GM18861 (cell line): ENCODE data around the gene ZNF813.
"Not testable (repeated sequence)": the region's sequence is repeated elsewhere in the genome, so short reads cannot be mapped to it uniquely, and the experiment has no call there.

ENCODE experiments used
- ATAC-seq: cut with Tn5 transposase; IDR thresholded peaks from one replicate; pipeline ENCODE4 v1.9.1; 2021; ENCODE audit not compliant: unreplicated experiment

The ZNF813 gene

DNA sequence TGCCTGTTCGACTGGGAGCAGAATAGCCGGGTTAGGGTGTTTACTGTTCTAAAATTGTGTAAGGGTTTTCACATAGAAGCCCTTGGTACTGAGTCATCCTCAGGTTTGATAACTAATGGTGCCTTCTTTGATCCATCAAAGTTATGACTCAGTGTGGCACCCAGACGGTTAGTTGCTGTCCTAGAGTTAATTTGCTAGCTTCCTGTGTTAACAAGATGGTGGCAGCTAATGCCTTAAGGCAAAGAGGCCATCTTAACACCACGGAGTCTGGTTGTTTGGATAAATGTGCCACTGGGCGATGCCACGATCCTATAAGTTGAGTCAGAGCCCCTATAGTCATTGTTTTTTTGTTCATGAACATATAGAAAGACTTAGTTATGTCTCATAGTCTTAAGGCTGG lies 7.9 kb downstream of the ZNF813 start:
- ATAC-seq = not testable (repeated sequence)

DNA sequence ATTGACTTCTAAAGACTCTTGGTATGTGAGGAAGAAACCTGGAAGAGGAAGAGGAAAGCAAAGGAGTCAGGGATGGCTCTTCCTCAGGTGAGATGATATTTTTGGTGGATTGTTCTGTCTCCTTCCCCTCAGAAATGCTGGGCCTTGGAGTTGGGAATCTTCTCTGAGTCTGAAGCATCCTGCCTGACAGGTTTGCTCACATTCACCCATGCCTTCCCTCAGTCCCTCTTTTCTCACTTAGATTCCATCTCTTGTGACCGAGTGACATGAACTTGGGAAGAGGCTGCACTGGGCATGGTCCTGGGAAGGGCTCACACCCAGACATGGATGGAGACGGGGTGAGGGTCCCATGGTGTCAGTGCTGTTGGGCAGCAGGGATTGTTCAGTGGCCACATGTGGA lies 16.2 kb downstream of the ZNF813 start:
- not testable (repeated sequence) for ATAC-seq

DNA sequence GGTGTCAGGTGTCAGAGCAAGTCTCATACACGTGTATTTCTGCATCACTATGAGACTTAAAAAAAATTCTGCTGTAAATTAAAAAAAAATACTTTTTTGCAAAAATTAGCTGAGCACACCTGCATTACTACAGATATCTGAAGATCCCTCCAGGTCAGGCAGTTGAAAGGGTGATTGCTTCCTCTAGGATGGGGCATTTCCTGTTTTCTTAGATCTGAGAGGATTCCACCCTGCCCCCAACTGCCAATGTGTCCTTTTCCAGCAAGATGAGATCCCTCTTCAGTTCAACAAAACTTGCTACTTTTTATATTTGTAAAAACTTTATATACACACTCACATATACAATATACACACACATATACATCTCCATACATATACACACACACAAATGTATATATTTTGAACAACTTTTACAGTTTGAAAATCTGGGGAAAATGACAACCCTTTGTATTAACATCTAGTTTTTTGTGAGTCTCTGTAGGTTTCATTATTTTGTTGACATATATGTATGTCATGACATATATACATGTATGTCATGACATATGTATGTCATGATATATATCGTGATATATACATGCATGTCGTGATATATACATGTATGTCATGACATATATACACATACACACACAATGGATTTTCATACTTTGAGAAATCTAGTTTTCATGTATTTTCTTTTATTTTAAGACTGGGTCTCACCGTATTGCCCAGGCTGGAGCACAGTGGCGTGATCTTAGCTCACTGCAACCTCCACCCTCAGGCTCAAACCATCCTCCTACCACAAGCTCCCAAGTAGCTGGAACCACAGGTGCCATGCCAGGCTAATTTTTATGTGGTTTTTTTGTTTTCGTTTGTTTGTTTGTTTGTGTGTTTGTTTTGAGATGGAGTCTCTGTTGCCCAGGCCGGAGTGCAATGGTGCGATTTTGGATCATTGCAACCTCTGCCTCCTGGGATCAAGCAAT lies 17.8 kb downstream of the ZNF813 start:
- ATAC-seq = no peak

DNA sequence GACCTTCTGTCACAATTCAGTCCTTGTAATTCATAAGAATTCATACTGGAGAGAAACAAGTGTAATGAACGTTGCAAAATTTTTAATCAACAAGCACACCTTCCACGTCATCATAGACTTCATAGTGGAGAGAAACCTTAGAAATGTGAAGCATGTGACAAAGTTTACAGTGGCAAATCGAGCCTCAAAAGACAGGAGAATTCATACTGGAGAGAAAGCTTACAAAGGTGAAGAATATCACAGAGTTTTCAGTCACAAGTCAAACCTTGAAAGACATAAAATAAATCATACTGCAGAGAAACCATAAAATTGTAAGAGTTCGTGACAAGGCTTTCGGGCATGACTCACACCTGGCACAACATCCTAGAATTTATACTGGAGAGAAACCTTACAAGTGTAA lies 24.6 kb downstream of the ZNF813 start:
- no peak for ATAC-seq

DNA sequence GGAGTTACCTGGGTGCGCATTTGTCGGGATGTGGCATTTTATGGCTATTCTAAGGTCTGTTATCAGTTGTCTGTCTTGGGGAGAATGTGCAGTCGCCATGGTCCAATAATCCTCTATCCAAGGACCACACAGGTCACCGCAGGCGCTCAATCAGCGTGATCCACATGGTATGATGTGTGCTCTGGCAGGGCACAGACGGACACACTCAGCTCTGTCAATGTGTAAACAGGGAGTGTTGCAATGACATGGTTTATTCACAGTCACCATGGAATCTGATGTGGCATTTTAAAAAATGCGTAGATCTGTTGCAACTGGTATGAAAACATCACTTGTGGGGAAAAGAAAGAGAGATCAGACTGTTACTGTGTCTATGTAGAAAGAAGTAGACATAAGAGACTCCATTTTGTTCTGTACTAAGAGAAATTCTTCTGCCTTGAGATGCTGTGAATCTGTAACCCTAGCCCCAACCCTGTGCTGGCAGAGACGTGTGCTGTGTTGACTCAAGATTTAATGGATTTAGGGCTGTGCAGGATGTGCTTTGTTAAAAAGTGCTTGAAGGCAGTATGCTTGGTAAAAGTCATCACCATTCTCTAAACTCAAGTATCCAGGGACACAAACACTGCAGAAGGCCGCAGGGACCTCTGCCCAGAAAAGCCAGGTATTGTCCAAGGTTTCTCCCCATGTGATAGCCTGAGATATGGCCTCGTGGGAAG lies 29.9 kb downstream of the ZNF813 start:
- not testable (repeated sequence) for ATAC-seq

DNA sequence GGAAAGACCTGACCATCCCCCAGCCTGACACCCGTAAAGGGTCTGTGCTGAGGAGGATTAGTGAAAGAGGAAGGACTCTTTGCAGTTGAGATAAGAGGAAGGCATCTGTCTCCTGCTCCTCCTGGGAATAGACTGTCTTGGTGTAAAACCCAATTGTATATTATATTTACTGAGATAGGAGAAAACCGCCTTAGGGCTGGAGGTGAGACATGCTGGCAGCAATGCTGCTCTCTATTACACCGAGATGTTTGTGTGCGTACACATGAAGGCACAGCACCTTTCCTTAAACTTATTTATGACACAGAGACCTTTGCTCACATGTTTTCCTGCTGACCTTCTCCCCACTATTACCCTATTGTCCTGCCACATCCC lies 30.5 kb downstream of the ZNF813 start:
- not testable (repeated sequence) for ATAC-seq

DNA sequence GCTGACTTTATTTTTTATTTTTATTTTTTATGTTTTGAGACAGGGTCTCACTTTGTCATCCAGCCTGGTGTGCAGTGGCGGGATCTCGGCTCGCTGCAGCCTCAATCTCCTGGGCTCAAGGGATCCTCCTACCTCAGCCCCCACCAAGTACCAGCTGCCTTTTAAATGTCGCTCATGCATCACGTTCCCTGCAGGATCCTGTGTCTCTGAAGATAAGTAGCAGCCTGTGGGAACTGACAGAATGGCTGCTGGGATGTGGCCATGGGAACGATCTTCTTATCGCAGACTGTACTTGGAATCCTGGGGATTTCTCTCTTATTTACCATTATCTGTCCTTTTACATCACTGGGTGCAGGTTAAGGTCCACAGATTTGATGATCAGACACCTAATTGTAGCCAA lies 35.6 kb downstream of the ZNF813 start:
- ATAC-seq = not testable (repeated sequence)

DNA sequence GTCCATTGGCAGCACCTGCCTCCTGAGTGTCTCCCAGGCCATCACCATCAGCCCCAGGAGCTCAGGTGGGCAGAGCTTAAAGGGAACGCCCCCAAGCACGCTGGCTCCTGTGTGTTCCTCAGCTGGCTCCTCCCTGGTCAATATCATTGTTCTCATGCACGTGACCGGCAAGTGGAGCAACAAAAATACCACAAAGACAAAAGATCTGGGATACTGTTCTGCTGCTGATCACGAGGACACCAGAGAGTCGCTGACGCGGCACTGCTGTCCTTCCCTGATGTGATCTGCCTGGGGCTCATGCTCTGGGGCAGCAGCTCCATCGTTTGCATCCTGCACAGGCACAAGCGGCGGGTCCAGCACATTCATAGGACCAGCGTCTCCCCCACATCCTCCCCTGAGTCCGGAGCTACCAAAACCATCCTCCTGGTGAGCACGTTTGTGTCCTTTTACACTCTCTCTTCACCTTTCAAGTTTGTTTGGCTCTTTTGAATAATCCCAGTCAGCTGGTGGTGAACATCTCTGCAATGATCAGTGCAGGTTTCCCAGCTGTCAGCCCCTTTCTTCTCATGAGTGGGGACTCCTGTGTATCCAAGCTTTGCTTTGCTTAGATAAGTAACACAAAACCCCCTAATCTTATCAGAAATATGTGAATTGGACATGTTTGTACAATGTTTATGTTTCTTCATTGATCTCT lies 36.3 kb downstream of the ZNF813 start:
- ATAC-seq = not testable (repeated sequence)

DNA sequence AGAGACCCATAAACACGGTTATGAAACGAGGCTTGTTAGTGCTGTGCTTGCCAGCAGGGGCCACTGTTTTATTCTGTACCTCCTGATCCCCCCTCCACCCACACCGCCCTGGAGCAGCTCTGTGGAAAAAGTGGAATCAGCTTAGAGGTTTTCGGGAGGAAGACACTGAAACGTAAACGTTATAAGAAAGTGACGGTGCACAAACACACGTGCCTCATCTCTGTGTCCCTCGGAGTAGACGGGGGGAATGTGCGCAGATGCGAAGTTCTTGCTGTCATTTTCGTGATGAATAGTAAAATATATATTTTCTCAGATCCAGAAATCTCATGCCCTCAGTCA lies 36.8 kb downstream of the ZNF813 start:
- not testable (repeated sequence) for ATAC-seq

DNA sequence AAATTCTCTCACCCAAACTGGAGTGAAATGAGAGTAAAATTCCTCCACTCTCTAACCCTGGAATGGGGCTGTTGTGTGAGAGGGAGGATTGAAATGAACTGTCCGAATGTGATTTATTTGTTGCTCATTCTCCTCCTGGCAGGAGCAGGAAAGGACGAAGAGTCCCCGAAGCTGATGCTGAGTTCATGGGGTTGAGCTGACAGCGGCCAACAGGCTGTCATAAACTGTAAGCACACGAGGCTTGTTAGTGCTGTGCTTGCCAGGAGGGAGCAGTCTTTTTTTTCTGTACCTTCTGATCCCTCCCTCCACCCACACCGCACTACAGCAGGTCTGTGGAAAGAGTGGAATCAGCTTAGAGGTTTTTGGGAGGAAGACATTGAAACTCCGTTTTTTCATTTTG lies 37.4 kb downstream of the ZNF813 start:
- no peak for ATAC-seq

DNA sequence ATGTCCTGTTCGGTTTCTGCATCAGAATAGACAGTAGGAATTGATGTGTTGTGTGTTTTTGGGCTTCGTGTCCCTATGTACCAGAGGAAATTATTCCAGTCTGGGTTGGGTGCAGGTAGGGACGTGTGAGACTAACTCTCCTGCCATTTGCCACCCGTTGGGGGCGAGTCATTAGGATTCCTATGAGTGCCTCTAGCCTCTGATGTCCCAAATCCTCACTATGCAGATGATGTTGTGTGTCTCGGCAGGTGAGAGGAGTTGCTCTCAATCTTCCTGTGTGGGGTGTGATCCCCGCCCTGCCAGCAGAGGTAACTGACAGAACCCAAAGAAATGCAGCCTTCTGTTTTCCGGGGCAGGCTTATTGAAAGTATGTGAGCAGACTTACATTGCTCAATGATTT lies 39.2 kb downstream of the ZNF813 start:
- no peak for ATAC-seq

DNA sequence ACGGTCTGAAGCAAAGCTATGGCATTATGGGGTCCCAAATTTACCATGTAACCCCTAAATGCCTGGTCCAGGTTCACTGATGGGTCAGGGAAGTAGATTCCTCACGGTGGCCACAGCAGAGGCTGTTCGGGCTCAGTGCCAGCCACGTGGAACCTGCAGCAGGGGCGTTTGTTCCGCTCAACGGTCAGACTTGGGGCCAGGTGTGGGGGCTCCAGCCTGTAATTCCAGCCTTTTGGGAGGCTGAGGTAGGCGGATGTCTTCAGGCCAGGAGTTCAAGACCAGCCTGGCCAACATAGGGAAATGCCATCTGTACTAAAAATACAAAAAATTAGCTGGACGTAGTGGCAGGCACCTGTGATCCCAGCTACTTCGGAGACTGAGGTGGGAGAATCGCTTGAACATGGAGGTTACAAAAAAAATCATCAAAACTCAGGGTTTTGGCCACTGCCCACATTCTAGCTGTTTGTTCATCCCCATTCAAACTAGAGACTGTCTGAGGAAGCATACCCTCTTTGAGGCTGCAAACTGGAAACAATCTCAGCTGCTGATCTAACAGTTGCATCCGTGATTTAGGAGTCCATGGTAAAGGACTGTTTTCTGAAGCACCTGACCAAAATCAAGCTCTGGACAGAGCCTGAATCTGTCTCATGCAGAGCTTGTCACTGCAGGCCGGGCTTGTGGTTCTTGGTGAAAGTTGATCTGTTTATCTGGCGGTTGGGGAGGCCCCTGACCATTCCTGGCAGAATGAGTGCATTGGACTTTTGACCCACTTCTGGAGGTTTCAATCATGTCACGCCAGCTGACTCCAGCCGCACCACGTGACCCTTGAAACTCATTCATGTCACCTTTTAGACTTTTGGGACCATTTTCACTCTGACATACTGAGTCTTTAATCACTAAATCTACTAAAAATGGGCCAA lies 40.2 kb downstream of the ZNF813 start:
- ATAC-seq = no peak

DNA sequence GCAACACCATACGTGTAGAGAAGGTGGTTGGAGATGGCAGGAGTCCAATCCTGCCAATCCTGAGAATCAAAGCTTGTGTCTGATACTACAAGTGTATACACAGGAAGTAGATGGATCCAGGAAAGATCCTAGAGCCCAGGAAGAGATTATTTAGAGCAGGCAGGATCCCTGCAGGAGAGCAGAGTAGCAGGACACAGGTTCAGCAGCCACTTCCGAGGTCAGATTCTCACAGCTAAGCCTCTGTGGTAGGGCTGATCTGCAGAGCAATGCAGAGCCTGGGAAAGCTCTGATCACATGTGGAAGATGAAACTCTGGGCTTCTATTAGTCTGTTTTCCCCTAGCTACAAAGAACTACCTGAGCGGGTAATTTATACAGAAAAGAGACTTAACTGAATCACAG lies 41.9 kb downstream of the ZNF813 start:
- no peak for ATAC-seq

DNA sequence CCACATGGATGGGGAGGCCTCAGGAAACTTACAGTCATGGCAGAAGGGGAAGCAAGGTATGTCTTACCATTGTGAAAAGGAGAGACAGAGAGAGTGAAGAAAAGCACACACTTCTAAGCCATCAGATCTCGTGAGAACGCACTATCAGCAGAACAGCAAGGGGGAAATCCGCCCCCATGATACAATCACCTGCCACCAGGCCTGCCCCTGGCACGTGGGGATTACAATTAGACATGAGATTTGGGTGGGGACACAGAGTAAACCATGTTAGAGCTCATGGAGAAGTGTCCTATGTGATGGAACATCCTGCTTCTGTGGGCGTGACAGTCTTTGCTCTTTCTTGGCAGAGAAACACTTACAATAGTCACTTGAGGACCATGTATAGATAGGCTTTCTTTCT lies 42.3 kb downstream of the ZNF813 start:
- ATAC-seq = no peak

DNA sequence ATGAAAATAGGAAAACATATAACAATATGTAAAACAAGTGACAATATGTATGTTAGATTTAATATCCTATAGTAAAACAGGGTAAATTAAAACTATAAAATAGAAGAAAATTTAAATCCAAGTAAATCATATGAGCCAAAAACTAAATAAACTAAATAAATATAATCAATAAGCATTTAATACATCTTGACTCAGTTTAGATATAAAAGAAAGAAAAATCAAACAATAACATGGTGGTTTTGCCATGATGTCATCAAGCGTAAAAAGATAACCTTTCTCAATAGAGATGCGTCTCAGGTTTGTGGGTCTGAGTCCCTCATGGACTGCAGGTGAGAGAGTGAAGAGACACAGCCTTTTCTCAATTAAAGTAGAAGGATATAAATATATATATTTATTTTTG lies 43.8 kb downstream of the ZNF813 start:
- no peak for ATAC-seq

DNA sequence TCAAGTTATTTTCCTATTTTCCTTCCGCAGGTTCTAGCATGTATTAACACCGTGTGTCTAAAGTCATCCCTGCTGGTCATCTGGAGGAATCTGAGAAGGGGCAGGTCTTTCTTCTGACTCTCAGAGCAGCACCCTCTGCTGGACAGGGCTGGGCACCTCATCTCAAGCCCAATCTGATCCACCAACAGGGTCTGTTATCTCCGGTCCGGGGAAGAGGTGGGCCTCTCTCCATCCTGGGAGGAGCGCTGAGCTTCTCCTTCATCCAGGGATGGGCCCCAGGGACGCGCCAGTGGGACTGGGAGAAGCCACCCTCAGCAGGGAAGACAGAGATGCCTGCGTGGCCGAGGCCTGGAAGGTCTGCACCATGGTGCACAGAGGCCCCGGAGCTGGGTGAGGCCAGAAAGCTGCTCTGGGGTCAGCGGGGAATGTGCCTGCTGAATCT lies 44.4 kb downstream of the ZNF813 start:
- no peak for ATAC-seq

DNA sequence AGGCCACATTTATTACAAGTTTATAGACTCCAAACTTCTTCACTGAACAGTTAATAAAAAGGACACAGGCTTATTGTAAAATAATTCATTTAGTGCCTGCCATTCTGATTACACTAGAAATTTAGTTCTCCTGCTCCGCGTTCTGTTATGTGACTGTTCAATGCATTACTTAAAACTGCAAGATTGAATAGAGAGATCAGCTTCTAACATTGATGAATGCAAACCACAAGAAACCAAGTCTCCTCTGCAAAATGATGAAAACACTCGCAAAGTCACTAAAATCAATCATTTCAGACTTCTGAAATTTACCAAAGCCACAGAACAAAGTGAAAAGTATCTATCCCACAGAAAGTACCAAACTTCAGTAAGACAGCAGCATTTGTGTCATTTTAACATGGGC lies 47.5 kb downstream of the ZNF813 start:
- not testable (repeated sequence) for ATAC-seq

DNA sequence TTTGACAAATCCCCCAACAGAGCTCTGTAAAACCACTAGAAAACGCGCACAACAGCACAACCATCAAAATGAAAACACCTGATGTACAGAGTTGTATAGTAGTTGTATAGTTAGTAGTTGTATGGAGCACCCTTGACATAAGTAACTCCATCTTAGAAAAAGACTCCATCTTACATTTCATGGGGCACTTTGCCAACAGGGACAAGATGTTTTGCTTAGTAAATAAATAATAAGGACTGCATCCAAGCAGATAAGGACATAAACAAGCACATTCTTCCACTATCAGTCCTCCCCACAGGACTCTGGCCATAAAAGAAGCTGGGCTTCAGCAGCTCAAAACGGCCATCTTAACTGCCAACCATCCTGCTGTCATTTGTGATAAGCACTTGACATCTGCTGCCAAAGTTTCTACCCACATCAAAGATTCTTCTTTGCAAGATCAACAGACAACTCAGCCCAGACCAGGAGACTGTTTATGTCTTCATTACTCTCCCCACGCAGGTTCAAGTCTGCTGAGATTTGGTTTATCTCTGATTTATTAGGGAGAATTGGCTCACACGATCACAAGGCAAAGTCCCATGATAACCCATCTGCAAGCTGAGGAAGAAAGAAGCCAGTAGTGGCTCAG lies 49.7 kb downstream of the ZNF813 start:
- ATAC-seq = no peak

DNA sequence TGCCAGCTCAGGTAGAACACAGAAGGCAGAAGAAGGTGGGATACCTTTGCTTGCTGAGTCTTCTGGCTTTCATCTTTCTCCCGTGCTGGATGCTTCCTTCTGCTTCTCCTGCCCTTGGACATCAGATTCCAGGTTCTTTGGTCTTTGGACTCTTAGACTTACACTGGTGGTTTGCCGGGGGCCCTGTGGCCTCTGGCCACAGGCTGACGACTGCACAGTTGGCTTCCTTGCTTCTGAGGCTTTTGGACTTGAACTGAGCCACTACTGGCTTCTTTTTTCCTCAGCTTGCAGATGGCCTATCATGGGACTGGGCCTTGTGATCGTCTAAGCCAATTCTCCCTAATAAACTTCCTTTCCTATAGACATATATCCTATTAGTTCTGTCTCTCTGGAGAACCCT lies 50.6 kb downstream of the ZNF813 start:
- no peak for ATAC-seq

DNA sequence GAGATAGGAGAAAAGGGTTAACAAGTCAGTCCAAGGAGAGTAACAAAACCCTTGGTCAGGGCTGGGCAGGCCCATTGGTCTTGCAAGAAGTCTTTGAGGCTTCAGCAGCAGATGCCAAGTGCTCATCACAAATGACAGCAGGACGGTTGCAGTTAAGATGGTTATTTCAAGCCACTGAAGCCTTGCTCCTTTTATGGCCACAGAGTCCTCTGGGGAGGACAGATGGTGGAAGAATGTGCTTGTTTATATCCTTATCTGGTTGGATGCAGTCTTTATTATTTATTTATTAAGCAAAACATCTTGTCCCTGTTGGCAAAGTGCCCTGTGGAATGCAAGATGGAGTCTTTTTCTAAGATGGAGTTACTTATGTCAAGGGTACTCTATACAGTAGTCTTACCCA lies 51.2 kb downstream of the ZNF813 start:
- ATAC-seq = no peak
